ENCODE measurements around the gene DPP9. TPM values are rescaled to one million over a fixed set of nuclear protein-coding genes. Genes with fewer than 3 reads are reported as not detected.

DPP9 gene
- total and polyA plus RNA-seq, 2 of the 8 experiments (the other 6 are each of a cell fraction or from before 2014, with no cell fraction given) = 11.6 to 40.7 TPM

GRCh38 chr19:4660993-4661392 is 62.6 kb downstream of the DPP9 start (continued):
- TF ChIP-seq NRF1 (IDR thresholded peaks at IDR 0.05; ENCODE audit: low read depth, low read length) = no peak
- no peak for TF ChIP-seq RNF2 (IDR thresholded peaks at IDR 0.05; ENCODE audit: borderline replicate concordance, low read depth, low read length, missing control alignments, poor library complexity, severe bottlenecking)
